Calu3 (cell line): ENCODE results near the gene RNF168. TPM values are rescaled to one million over a fixed set of nuclear protein-coding genes. Genes with fewer than 3 reads are reported as not detected.
"Not testable (repeated sequence)": the region's sequence is repeated elsewhere in the genome, so short reads cannot be mapped to it uniquely, and the experiment has no call there.

ENCODE experiments used
- BruUV-seq: library from RNA; stranded (reverse); fragments of 400-500 nt; replicated peaks from 2 replicates; lab custom pipeline; 2021; lab: Mats Ljungman, UMichigan
- CTCF ChIA-PET: fragments of 300-600 bp; sonication (Branson Sonifier 250); formaldehyde crosslinking; loops from one replicate; lab custom pipeline; 2022; ENCODE audit warnings: antibody characterized with exemption; lab: Charles Lee
- DNase-seq: peaks from one replicate; pipeline ENCODE4 v3.0.0; 2022
- H3K27ac Mint-ChIP-seq: one replicate; pipeline ENCODE4 v1.8.0; 2022; ENCODE audit warnings: mixed read lengths; ENCODE audit not compliant: unreplicated experiment
- H3K27me3 Mint-ChIP-seq: one replicate; pipeline ENCODE4 v1.8.0; 2022; ENCODE audit warnings: mixed read lengths; ENCODE audit not compliant: unreplicated experiment
- H3K36me3 Mint-ChIP-seq: one replicate; pipeline ENCODE4 v1.8.0; 2022; ENCODE audit warnings: mild to moderate bottlenecking, moderate library complexity, mixed read lengths; ENCODE audit not compliant: insufficient read depth, unreplicated experiment
- H3K4me1 Mint-ChIP-seq: one replicate; pipeline ENCODE4 v1.8.0; 2022; ENCODE audit warnings: mild to moderate bottlenecking, low read depth, mixed read lengths; ENCODE audit not compliant: unreplicated experiment
- H3K4me3 Mint-ChIP-seq: one replicate; pipeline ENCODE4 v1.8.0; 2022; ENCODE audit warnings: mild to moderate bottlenecking, low read depth, moderate library complexity, mixed read lengths; ENCODE audit not compliant: unreplicated experiment
- H3K9me3 Mint-ChIP-seq: one replicate; pipeline ENCODE4 v1.8.0; 2022; ENCODE audit warnings: low read depth, mixed read lengths; ENCODE audit not compliant: unreplicated experiment
- CTCF ChIP-seq: fragments of 200-600 bp; IDR thresholded peaks from one replicate; pipeline ENCODE4 v1.8.0; 2022; ENCODE audit warnings: antibody characterized with exemption; ENCODE audit not compliant: unreplicated experiment
- intact Hi-C: fragments of 100-400 bp; cut with micrococcal nuclease; formaldehyde crosslinking; loops from one replicate; pipeline ENCODE4 v1.10.0; 2022; ENCODE audit not compliant: unreplicated experiment
- total RNA-seq: library from RNA; stranded (reverse); gene quantifications from 2 replicates; pipeline ENCODE4 v1.2.3, GENCODE V29; 2022

The RNF168 gene
- total RNA-seq, 1 experiment from 2014 or later: 29.2 TPM

GRCh38 chr3:196463478-196463756 lies 40.2 kb downstream of the RNF168 start:
- no peak overlapping the region for H3K4me3 Mint-ChIP-seq

GRCh38 chr3:196462680-196463477 lies 40.7 kb downstream of the RNF168 start:
- CTCF ChIA-PET, H3K27me3 Mint-ChIP-seq, H3K27ac Mint-ChIP-seq, H3K4me3 Mint-ChIP-seq, DNase-seq, BruUV-seq, intact Hi-C loops, H3K4me1 Mint-ChIP-seq, H3K9me3 Mint-ChIP-seq: not testable (repeated sequence)
- peaks cover 14% of the 10 kb centered on the region for H3K36me3 Mint-ChIP-seq

More at GRCh38 chr3:196463478-196463756, 40.2 kb downstream of the RNF168 start:
- no TSS peak for BruUV-seq
- Mint-ChIP-seq H3K9me3 (no peaks in the 10 kb centered on the region), H3K27me3 (no peaks in the 10 kb centered on the region), H3K4me1 (no peaks in the 10 kb centered on the region), H3K27ac (no peak overlapping the region), H3K36me3 (peaks cover 19% of the 10 kb centered on the region)
- CTCF ChIA-PET: no interaction called here
- no peak for TF ChIP-seq CTCF
- intact Hi-C loops: no loop called here
- no peak for DNase-seq

- Mint-ChIP-seq H3K36me3 (no peaks in the 10 kb centered on the region), H3K4me1 (no peaks in the 10 kb centered on the region), H3K9me3 (no peaks in the 10 kb centered on the region), H3K27me3 (no peaks in the 10 kb centered on the region), H3K27ac (no peak overlapping the region), H3K4me3 (no peak overlapping the region)
- CTCF ChIA-PET: interaction anchor here (0.7 kb wide), 1 partner anchor 685 kb away, joined by 5 read pairs; no protein-coding TSS in a partner anchor
- no peak for TF ChIP-seq CTCF
- BruUV-seq: no TSS peak
- no peak for DNase-seq
- intact Hi-C loops: no loop called here
These were observed 45.5 kb downstream of the RNF168 start for GRCh38 chr3:196458063-196458462.

GRCh38 chr3:196457470-196457869 lies 46.1 kb downstream of the RNF168 start:
- H3K27ac Mint-ChIP-seq, H3K4me1 Mint-ChIP-seq, H3K4me3 Mint-ChIP-seq, H3K36me3 Mint-ChIP-seq, H3K9me3 Mint-ChIP-seq, intact Hi-C loops, DNase-seq, H3K27me3 Mint-ChIP-seq, BruUV-seq: not testable (repeated sequence)
- CTCF ChIA-PET: interaction anchor here (0.7 kb wide), 2 partner anchors 685 to 1500 kb away, joined by 5 to 8 read pairs; no protein-coding TSS in a partner anchor

GRCh38 chr3:196454935-196455334 lies 48.6 kb downstream of the RNF168 start:
- Mint-ChIP-seq H3K4me1 (no peaks in the 10 kb centered on the region), H3K27ac (no peak overlapping the region), H3K4me3 (no peak overlapping the region), H3K27me3 (no peaks in the 10 kb centered on the region), H3K36me3 (no peaks in the 10 kb centered on the region), H3K9me3 (no peaks in the 10 kb centered on the region)
- intact Hi-C loops: no loop called here
- CTCF ChIA-PET: interaction anchor here (0.6 to 0.7 kb wide), 2 partner anchors 8 to 534 kb away, joined by 3 read pairs; no protein-coding TSS in a partner anchor
- no peak for DNase-seq
- BruUV-seq: no TSS peak
- no peak for TF ChIP-seq CTCF

- DNase-seq, intact Hi-C loops, CTCF ChIA-PET, H3K4me3 Mint-ChIP-seq, BruUV-seq, H3K27ac Mint-ChIP-seq, H3K27me3 Mint-ChIP-seq, H3K36me3 Mint-ChIP-seq, H3K9me3 Mint-ChIP-seq, H3K4me1 Mint-ChIP-seq: not testable (repeated sequence)
These were observed 58.2 kb downstream of the RNF168 start for GRCh38 chr3:196445391-196445790.
